MM.1S (cell line): Measurements from ENCODE around the gene TTYH1.

Experiments
- DNase-seq: peaks from one replicate; pipeline ENCODE4 v3.0.0-alpha.2; 2015
- H2AFZ ChIP-seq: fragments of 300-600 bp; sonication (generic); 2 replicates; pipeline ENCODE4 v1.6.0; 2016; ENCODE audit warnings: antibody characterized with exemption, low read length
- H3F3A ChIP-seq: fragments of 300-600 bp; sonication (generic); 2 replicates; pipeline ENCODE4 v1.6.1; 2016; ENCODE audit warnings: mild to moderate bottlenecking, antibody characterized with exemption, low read length, moderate library complexity, mixed read lengths; ENCODE audit not compliant: insufficient read depth
- H3K27ac ChIP-seq: fragments of 300-600 bp; sonication (generic); 2 replicates; pipeline ENCODE4 v1.5.1; 2016; ENCODE audit warnings: mild to moderate bottlenecking, low read length
- H3K27me3 ChIP-seq: fragments of 300-600 bp; sonication (generic); replicated peaks from 2 replicates; pipeline ENCODE4 v1.6.0; 2016; ENCODE audit warnings: low read length; ENCODE audit not compliant: insufficient read depth
- H3K36me3 ChIP-seq: fragments of 300-600 bp; sonication (generic); replicated peaks from 2 replicates; pipeline ENCODE4 v1.6.1; 2016; ENCODE audit warnings: mild to moderate bottlenecking, low read length, mixed read lengths; ENCODE audit not compliant: insufficient read depth
- H3K4me1 ChIP-seq: fragments of 300-600 bp; sonication (generic); 2 replicates; pipeline ENCODE4 v1.6.1; 2016; ENCODE audit warnings: low read length, mixed read lengths
- H3K4me2 ChIP-seq: fragments of 300-600 bp; sonication (generic); 2 replicates; pipeline ENCODE4 v1.6.0; 2016; ENCODE audit warnings: low read depth, low read length
- H3K4me3 ChIP-seq: fragments of 300-600 bp; sonication (generic); 2 replicates; pipeline ENCODE4 v1.5.1; 2016; ENCODE audit warnings: low read length, mixed read lengths
- H3K79me2 ChIP-seq: fragments of 300-600 bp; sonication (generic); 2 replicates; pipeline ENCODE4 v1.6.1; 2016; ENCODE audit warnings: mixed run types, low read length, mixed read lengths
- H3K9ac ChIP-seq: fragments of 300-600 bp; sonication (generic); 2 replicates; pipeline ENCODE4 v1.6.1; 2016; ENCODE audit warnings: low read length, mixed read lengths
- H3K9me2 ChIP-seq: fragments of 300-600 bp; sonication (generic); replicated peaks from 2 replicates; pipeline ENCODE4 v1.6.1; 2016; ENCODE audit warnings: mild to moderate bottlenecking, low read length, mixed read lengths; ENCODE audit not compliant: insufficient read depth
- H3K9me3 ChIP-seq: fragments of 300-600 bp; sonication (generic); replicated peaks from 2 replicates; pipeline ENCODE4 v1.6.1; 2016; ENCODE audit warnings: mild to moderate bottlenecking, low read length, mixed read lengths; ENCODE audit not compliant: insufficient read depth
- H4K20me1 ChIP-seq: fragments of 300-600 bp; sonication (generic); 2 replicates; pipeline ENCODE4 v1.6.1; 2016; ENCODE audit warnings: mild to moderate bottlenecking, low read length, moderate library complexity, mixed read lengths; ENCODE audit not compliant: insufficient read depth
- EZH2 ChIP-seq: fragments of 300-600 bp; sonication (generic); optimal IDR thresholded peaks from 2 replicates; pipeline ENCODE3; 2017; ENCODE audit warnings: low read depth, mild to moderate bottlenecking, antibody characterized with exemption, low read length, mixed read lengths
- EZH2phosphoT487 ChIP-seq: fragments of 300-600 bp; sonication (generic); IDR thresholded peaks from 2 replicates; pipeline ENCODE4 v1.6.1; 2018; ENCODE audit warnings: antibody characterized with exemption, low read length
- TF ChIP-seq, protein P1 (sequence below): fragments of 300-600 bp; sonication (generic); IDR thresholded peaks from 2 replicates; pipeline ENCODE4 v1.5.1; 2016; ENCODE audit warnings: antibody characterized with exemption, low read length, mixed read lengths

Gene TTYH1

DNA sequence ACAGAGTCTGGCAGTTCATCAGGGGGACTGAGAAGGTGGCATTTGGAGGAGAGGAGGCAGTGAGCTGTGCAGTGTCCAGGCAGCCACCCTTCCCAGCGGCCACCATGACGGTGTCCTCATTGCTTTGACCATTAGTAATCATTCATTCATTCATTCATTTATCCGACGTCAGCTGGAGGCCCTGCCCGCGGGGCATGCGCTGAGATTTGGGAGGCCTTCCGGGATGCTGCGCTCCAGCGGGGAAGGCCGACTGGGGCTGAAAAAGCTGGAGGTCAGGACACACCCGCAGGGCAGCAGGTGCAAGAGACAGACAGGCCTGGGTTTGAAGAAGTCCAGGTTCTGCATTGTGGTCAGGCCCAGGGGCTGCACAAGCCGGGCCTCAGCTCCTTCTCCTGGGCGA, 8.9 kb downstream of the TTYH1 start:
- no peaks in the 10 kb centered on the region for H3K4me1 ChIP-seq
- peaks cover 89% of the 10 kb centered on the region for H3K27me3 ChIP-seq
- H3K9me2 ChIP-seq, result no peaks in the 10 kb centered on the region
- H3K9ac ChIP-seq, result no peak overlapping the region
- no peaks in the 10 kb centered on the region for H3K79me2 ChIP-seq
- H3K9me3 ChIP-seq, result no peaks in the 10 kb centered on the region
- DNase-seq, result no peak
- no peaks in the 10 kb centered on the region for H4K20me1 ChIP-seq
- H3K27ac ChIP-seq, result no peak overlapping the region
- H3K4me2 ChIP-seq, result no peak overlapping the region
- no peaks in the 10 kb centered on the region for H3F3A ChIP-seq
- H3K36me3 ChIP-seq, result no peaks in the 10 kb centered on the region
- TF ChIP-seq EZH2phosphoT487 (no peak), EZH2 (no peak)
- TF ChIP-seq, protein P1, sequence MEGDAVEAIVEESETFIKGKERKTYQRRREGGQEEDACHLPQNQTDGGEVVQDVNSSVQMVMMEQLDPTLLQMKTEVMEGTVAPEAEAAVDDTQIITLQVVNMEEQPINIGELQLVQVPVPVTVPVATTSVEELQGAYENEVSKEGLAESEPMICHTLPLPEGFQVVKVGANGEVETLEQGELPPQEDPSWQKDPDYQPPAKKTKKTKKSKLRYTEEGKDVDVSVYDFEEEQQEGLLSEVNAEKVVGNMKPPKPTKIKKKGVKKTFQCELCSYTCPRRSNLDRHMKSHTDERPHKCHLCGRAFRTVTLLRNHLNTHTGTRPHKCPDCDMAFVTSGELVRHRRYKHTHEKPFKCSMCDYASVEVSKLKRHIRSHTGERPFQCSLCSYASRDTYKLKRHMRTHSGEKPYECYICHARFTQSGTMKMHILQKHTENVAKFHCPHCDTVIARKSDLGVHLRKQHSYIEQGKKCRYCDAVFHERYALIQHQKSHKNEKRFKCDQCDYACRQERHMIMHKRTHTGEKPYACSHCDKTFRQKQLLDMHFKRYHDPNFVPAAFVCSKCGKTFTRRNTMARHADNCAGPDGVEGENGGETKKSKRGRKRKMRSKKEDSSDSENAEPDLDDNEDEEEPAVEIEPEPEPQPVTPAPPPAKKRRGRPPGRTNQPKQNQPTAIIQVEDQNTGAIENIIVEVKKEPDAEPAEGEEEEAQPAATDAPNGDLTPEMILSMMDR, result no peak
- H2AFZ ChIP-seq, result no peak overlapping the region
- no peak overlapping the region for H3K4me3 ChIP-seq

DNA sequence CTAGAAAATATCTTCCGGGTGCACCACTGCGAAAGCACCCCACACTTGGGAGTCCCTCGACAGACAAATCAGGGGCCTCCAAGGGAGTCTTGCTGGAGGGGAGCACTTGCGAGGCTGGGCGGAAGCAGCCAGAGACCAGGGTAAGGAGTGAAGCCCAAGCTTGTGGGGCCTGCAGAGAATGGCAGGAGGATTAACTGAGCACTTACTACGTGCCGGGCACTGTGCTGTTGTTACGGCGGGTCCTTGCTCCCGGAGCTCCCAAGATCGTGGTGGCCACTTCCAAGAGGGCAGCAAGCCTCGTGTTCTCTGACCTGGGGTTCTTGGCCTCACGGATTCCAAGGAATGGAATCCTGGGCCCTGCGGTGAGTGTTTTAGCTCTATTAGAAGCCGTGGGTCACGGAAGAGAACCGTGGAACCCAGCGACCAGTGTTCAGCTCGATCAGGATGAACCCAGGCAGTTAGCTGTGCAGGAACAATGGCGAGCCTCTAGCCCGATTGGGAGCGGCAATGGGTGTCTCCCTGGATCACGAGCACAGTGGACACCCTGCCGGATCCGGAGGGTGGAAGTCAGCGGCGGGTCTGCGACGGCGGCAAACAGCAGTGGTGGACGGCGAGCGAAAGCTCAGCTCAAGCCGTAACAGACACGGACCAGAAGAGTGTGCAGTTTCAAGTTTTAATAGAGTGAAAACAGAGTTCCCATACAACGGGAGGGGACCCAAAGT, 9.6 kb downstream of the TTYH1 start:
- no peaks in the 10 kb centered on the region for H3K4me1 ChIP-seq

GRCh38 chr19:54425382-54425723, 10.1 kb downstream of the TTYH1 start:
- no peaks in the 10 kb centered on the region for H3K9me3 ChIP-seq
- H3K27ac ChIP-seq, result no peak overlapping the region
- H3K9me2 ChIP-seq, result no peaks in the 10 kb centered on the region
- H3K9ac ChIP-seq, result no peak overlapping the region
- no peaks in the 10 kb centered on the region for H3F3A ChIP-seq
- no peak for DNase-seq
- no peak overlapping the region for H3K4me3 ChIP-seq
- H4K20me1 ChIP-seq, result no peaks in the 10 kb centered on the region
- no peak overlapping the region for H3K4me2 ChIP-seq
- no peaks in the 10 kb centered on the region for H3K79me2 ChIP-seq
- H3K36me3 ChIP-seq, result no peaks in the 10 kb centered on the region
- H2AFZ ChIP-seq, result no peak overlapping the region
- TF ChIP-seq EZH2 (no peak), EZH2phosphoT487 (no peak)
- TF ChIP-seq, protein P1, result no peak
- H3K27me3 ChIP-seq, result peaks cover 89% of the 10 kb centered on the region
- H3K4me1 ChIP-seq, result no peaks in the 10 kb centered on the region

More for the DNA sequence above, 9.6 kb downstream of the TTYH1 start:
- H3F3A ChIP-seq, result no peaks in the 10 kb centered on the region
- no peak overlapping the region for H3K4me3 ChIP-seq
- DNase-seq, result no peak
- H3K36me3 ChIP-seq, result no peaks in the 10 kb centered on the region
- H3K27ac ChIP-seq, result no peak overlapping the region
- no peaks in the 10 kb centered on the region for H3K9me3 ChIP-seq
- H3K27me3 ChIP-seq, result peaks cover 89% of the 10 kb centered on the region
- H3K9me2 ChIP-seq, result no peaks in the 10 kb centered on the region
- no peaks in the 10 kb centered on the region for H4K20me1 ChIP-seq
- no peak overlapping the region for H2AFZ ChIP-seq
- H3K9ac ChIP-seq, result no peak overlapping the region
- no peak overlapping the region for H3K4me2 ChIP-seq
- TF ChIP-seq EZH2phosphoT487, result no peak
- TF ChIP-seq, protein P1, result no peak
- no peak for TF ChIP-seq EZH2
- H3K79me2 ChIP-seq, result no peaks in the 10 kb centered on the region
